Left lung (tissue), 10 donors: Measurements from ENCODE around the gene ASXL1. TPM values are rescaled to one million over a fixed set of nuclear protein-coding genes. Genes with fewer than 3 reads are reported as not detected.
A peak's percentile ranks its signal among the peaks of the same experiment; 100 is the strongest.

ENCODE experiments used
- ATAC-seq: fragments of 200-7000 bp; cut with Tn5 transposase; one replicate; pipeline ENCODE4 v1.9.1; 2020; ENCODE audit warnings: moderate library complexity
- DNase-seq, 4 donors: peaks; one replicate each; pipeline ENCODE4 v3.0.0-alpha.2; 2013 to 2020
- H3K27ac ChIP-seq, 2 donors: fragments of 200-600 bp; sonication (generic) in 1 of 2; one replicate each; pipeline versions ENCODE4 v1.5.0 to v1.8.0; 2020 to 2021
- H3K27me3 ChIP-seq, 2 donors: fragments of 200-600 bp; sonication (generic) in 1 of 2; one replicate each; pipeline versions ENCODE4 v1.5.0 to v1.8.0; 2020 to 2021
- H3K36me3 ChIP-seq, 2 donors: fragments of 200-600 bp; sonication (generic) in 1 of 2; one replicate each; pipeline versions ENCODE4 v1.5.0 to v1.8.0; 2020 to 2021
- H3K4me1 ChIP-seq, 2 donors: fragments of 200-600 bp; one replicate each; pipeline ENCODE4 v1.8.0; 2021
- H3K4me3 ChIP-seq, 2 donors: fragments of 200-600 bp; sonication (generic) in 1 of 2; one replicate each; pipeline versions ENCODE4 v1.5.0 to v1.8.0; 2020 to 2021; ENCODE audit warnings: mild to moderate bottlenecking in 1 of 2
- H3K9me3 ChIP-seq, 2 donors: fragments of 200-600 bp; sonication (generic) in 1 of 2; one replicate each; pipeline versions ENCODE4 v1.5.0 to v1.8.0; 2020 to 2021
- CTCF ChIP-seq, 2 donors: fragments of 200-600 bp; sonication (generic) in 1 of 2; IDR thresholded peaks; one replicate each; pipeline versions ENCODE4 v1.5.0 to v1.8.0; 2021; ENCODE audit warnings: antibody characterized with exemption in 2 of 2
- intact Hi-C, 2 donors: fragments of 100-400 bp; cut with DNase I; formaldehyde crosslinking; loops; one replicate each; pipeline versions ENCODE4 v1.11.2 to v1.14.2; 2022
- polyA plus RNA-seq, 6 donors: library from polyadenylated mRNA; unstranded; fragments of 120-200 nt; gene quantifications; one replicate each; pipeline ENCODE4 v1.2.1, GENCODE V29; 2013; ENCODE audit not compliant: insufficient read length in 6 of 6
- total RNA-seq, 2 donors: library from RNA; stranded (reverse); fragmentation: NEBNext Ultra II Directional; extraction: Animal tissue kit (Norgen Biotek cat#: 25700); gene quantifications; one replicate each; pipeline ENCODE4 v1.2.1, GENCODE V29; 2021
- donor health status: DM: no; HTN: yes; CAD: no.
- donor health status: DM: no; HTN: no; CAD: no.

Gene ASXL1
- total and polyA plus RNA-seq, 8 donors: 51.1 to 90.0 (median 81.1) TPM

- intact Hi-C loops: no loop called here
- peak overlapping the region; percentile 2 to 53 for H3K27ac ChIP-seq
- no peak for ATAC-seq
Measured at GRCh38 chr20:32449890-32450401, 91.8 kb downstream of the ASXL1 start.

GRCh38 chr20:32450484-32451061, 92.4 kb downstream of the ASXL1 start:
- ATAC-seq (peak; percentile 24), DNase-seq (no peak)
- Histone ChIP-seq H3K27ac (peak overlapping the region; percentile 2 to 53), H3K4me3 (no peak overlapping the region), H3K27me3 (no peaks in the 10 kb centered on the region), H3K9me3 (no peaks in the 10 kb centered on the region), H3K36me3 (peaks cover 0 to 78% of the 10 kb centered on the region in 2 donors), H3K4me1 (peaks cover 4 to 28% of the 10 kb centered on the region in 2 donors)
- intact Hi-C loops: no loop called here
- no peak for TF ChIP-seq CTCF (IDR thresholded peaks at IDR 0.05)

More at GRCh38 chr20:32449890-32450401, 91.8 kb downstream of the ASXL1 start:
- Histone ChIP-seq H3K27me3 (no peaks in the 10 kb centered on the region), H3K4me1 (peaks cover 4 to 28% of the 10 kb centered on the region in 2 donors), H3K9me3 (no peaks in the 10 kb centered on the region), H3K4me3 (no peak overlapping the region), H3K36me3 (peaks cover 0 to 80% of the 10 kb centered on the region in 2 donors)
- no peak for DNase-seq
- TF ChIP-seq CTCF (IDR thresholded peaks at IDR 0.05): no peak

- no peak overlapping the region for H3K4me3 ChIP-seq
- intact Hi-C loops: no loop called here
- no peaks in the 10 kb centered on the region for H3K9me3 ChIP-seq
- peaks cover 4 to 26% of the 10 kb centered on the region in 2 donors for H3K4me1 ChIP-seq
- H3K36me3 ChIP-seq: peaks cover 0 to 78% of the 10 kb centered on the region in 2 donors
- H3K27ac ChIP-seq: peak overlapping the region in 1 of 2 donors; percentile 53
- no peak for ATAC-seq
- TF ChIP-seq CTCF (IDR thresholded peaks at IDR 0.05): no peak
- DNase-seq: no peak
- H3K27me3 ChIP-seq: no peaks in the 10 kb centered on the region
Measured at GRCh38 chr20:32451340-32451681, 93.2 kb downstream of the ASXL1 start.

GRCh38 chr20:32451682-32452461, 93.7 kb downstream of the ASXL1 start:
- no peak for DNase-seq
- Histone ChIP-seq H3K27me3 (no peaks in the 10 kb centered on the region), H3K36me3 (peaks cover 0 to 73% of the 10 kb centered on the region in 2 donors), H3K9me3 (no peaks in the 10 kb centered on the region), H3K4me3 (no peak overlapping the region), H3K27ac (peak overlapping the region in 1 of 2 donors; percentile 53), H3K4me1 (peaks cover 4 to 30% of the 10 kb centered on the region in 2 donors)
- no peak for TF ChIP-seq CTCF (IDR thresholded peaks at IDR 0.05)
- ATAC-seq: no peak
- intact Hi-C loops: no loop called here

GRCh38 chr20:32452776-32453466, 94.8 kb downstream of the ASXL1 start:
- Histone ChIP-seq H3K27me3 (no peaks in the 10 kb centered on the region), H3K36me3 (peaks cover 0 to 63% of the 10 kb centered on the region in 2 donors), H3K4me1 (peaks cover 10 to 41% of the 10 kb centered on the region in 2 donors), H3K4me3 (no peak overlapping the region), H3K27ac (no peak overlapping the region), H3K9me3 (no peaks in the 10 kb centered on the region)
- no peak for ATAC-seq
- DNase-seq: no peak
- no peak for TF ChIP-seq CTCF (IDR thresholded peaks at IDR 0.05)
- intact Hi-C loops: no loop called here
